GM21737 (cell line): ENCODE results near the gene MXRA7.
"Not testable (repeated sequence)": the region's sequence is repeated elsewhere in the genome, so short reads cannot be mapped to it uniquely, and the experiment has no call there.

ENCODE experiments used
- ATAC-seq: cut with Tn5 transposase; IDR thresholded peaks from one replicate; pipeline ENCODE4 v1.9.1; 2021; ENCODE audit warnings: mild to moderate bottlenecking, moderate library complexity; ENCODE audit not compliant: unreplicated experiment

Gene MXRA7

DNA sequence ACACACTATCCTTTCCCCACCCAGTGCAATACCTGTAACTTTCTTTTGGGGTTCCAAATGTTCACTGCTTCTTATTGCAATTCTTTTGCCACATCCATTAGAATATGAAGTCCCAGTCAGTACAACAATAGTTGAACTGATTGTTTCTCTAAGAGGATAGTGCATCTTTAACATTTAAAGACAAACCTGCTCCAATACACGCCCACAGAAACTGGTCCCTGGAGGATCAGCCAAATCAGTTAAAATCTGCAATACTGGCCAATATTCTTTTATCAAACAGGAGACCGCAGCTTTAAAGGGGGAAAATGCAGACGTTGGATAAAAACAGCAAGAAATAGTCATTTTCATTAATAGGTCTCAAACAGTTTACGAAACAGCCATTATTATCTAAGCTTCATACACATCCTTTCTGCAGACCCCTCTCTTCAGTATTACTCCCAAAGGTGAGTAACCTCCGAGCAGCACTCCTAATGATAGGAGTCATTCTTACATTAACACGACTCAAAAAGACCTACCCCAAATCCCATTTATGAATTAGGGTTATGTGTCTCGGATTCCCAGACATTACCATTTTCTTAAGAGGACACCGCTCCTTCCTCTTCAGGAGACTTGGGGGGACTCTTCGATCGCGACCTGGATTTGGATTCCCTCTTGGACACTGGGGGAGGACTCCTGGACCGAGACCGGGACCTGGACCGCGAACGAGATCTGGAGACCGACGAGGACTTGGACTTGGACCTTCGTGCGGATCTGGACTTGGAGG, 25.0 kb upstream of the MXRA7 start:
- no peak for ATAC-seq

DNA sequence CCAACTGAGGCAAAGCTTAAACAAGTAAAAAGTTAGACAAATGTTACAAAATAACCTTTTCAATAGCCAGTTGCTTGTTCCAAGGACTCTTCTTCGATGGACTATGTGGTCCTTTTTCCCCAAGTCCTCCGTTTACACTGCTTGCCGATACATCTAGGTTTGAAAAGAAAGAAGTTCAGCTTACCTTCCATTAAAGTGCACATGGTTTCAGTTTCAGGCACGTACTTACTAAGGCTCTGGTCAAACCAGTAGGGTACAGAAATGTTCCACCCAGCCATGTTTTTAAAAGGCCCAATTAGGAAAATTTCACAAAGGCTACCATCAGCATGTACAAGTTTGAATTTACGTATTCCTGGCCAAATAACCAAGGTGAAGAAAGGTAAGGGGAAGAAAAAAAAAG, 24.2 kb upstream of the MXRA7 start:
- ATAC-seq, result no peak

DNA sequence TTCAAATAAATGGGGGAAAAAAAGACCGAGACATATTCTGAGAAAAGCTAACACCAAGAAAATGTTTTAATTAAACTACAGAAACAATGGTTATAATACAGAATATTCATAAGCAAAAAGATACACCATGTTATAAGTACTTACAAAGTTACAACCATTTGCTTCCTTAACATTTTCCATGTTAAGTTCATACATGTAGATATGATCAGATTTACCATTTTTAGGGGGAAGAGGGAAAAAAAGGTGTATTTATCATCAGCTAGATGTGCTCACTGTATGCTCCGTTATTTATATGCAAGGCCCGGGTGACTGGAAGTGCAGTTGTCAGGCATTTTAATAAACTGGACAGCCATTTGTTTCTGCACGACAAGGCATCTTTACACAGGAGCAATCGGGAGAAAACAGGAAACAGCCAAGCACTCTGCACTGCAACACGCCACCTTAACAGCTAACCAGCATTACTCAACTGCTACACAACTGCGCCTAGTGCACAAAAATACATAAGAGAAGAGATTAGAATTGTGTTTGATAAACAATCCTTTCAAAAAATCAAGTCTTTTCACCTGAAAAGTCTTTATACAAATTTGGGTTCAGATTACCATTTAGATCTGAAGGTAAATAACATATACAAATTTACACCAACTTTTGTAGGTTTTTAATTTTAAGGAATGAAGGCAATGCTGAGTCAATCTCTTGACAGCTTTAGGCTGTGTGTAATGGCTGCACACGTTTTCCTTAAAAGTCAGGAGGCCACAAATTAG, 23.5 kb upstream of the MXRA7 start:
- ATAC-seq, result no peak

DNA sequence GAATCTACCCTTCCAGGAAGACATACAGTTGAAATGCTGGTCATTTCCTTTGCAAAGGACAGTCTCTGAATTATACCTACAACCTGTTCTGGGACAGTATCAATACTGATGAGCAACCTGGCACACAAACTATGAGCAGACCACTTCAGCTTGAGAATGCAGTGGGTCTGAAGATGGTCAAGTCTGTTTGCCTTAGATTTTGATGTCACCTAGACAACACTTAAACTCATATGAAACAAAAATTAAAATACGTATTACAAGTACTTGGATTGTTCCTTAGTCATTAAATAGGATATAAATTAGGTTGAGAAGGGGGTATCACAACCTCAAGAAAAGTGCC, 22.8 kb upstream of the MXRA7 start:
- no peak for ATAC-seq

DNA sequence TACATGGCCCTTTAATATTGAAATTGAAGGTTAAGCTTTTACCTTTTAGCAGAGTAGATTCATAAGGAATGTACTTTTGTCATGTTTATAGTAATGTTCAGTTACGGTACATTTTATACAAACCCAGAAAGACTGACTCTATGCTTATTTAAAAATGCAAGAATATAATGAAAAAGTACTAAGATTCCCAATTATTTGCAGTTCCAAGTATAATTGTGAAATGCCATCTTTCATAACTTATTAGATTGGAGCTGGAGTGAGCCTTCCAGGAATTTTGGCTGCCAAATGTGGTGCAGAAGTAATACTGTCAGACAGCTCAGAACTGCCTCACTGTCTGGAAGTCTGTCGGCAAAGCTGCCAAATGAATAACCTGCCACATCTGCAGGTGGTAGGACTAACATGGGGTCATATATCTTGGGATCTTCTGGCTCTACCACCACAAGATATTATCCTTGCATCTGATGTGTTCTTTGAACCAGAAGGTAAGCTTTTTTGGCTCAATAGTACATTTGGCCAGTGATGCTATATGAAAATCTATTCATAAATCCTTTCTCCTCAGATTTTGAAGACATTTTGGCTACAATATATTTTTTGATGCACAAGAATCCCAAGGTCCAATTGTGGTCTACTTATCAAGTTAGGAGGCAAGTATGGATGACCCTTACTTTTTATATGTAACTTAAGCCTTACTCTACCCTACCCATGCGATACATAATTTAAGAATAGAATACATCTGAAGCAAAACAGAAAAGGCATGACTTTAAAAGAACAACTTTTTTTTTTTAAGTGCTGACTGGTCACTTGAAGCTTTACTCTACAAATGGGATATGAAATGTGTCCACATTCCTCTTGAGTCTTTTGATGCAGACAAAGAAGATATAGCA, 22.2 kb upstream of the MXRA7 start:
- no peak for ATAC-seq

DNA sequence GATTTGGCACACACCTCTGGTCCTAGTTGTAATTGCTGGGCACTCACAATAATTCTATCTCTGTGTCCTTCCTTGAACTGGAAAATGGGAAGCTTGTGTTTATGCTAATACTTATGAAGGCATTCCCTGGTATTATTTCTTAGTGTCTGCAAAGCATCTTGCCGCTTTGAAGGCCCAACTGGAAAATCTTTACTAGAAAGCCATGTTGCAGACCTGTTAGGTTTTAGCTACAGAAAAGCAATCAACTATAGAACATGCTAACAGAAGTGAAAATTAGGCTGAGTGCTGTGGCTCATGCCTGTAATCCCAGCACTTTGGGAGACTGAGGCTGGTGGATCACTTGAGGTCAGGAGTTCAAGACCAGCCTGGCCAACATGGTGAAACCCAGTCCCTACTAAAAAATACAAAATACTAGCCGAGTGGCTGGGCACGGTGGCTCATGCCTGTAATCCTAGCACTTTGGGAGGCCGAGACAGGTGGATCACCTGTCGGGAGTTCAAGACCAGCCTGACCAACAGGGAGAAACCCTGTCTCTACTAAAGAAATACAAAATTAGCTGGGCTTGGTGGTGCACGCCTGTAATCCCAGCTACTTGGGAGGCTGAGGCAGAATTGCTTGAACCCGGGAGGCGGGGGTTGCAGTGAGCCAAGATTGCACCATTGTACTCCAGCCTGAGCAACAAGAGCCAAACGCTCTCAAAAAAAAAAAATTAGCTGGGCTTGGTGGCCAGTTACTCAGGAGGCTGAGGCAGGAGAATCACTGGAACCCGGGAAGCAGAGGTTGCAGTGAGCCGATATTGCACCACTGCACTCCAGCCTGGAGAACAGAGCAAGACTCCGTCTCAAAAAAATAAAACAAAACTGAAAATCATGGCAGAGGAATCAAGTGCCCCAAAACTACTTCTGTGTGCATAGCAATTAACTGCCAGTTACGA, 21.3 kb upstream of the MXRA7 start:
- ATAC-seq, result not testable (repeated sequence)

DNA sequence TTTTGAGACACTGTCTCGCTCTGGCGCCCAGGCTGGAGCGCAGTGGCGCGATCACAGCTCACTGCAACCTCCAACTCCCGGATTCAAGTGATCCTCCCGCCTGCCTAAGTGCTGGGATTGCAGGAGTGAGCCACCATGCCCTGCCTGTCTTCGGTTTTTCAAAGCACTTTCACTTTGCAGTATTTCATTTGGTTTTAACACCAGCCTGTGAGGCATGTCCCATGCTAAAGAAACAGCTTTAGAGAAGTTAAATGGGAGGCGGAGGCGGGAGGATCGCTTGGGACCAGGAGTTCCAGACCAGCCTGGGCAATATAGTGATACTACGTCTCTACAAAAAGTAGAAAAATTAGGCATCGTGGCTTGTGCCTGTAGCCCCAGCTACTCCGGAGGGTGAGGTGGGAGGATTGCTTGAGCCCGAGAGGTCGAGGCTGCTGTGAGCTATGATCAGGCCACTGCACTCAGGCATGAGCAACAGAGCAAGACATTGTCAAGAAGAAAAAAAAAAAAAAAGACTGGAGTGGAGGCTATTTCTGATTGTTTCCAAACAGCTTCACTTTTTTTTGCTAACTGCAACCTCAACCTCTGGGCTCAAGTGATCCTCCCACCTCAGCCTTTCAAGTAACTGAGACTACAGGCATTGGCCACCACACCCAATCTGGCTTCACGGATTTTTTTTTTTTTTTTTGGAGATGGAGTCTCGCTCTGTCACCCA, 17.1 kb upstream of the MXRA7 start:
- no peak for ATAC-seq

DNA sequence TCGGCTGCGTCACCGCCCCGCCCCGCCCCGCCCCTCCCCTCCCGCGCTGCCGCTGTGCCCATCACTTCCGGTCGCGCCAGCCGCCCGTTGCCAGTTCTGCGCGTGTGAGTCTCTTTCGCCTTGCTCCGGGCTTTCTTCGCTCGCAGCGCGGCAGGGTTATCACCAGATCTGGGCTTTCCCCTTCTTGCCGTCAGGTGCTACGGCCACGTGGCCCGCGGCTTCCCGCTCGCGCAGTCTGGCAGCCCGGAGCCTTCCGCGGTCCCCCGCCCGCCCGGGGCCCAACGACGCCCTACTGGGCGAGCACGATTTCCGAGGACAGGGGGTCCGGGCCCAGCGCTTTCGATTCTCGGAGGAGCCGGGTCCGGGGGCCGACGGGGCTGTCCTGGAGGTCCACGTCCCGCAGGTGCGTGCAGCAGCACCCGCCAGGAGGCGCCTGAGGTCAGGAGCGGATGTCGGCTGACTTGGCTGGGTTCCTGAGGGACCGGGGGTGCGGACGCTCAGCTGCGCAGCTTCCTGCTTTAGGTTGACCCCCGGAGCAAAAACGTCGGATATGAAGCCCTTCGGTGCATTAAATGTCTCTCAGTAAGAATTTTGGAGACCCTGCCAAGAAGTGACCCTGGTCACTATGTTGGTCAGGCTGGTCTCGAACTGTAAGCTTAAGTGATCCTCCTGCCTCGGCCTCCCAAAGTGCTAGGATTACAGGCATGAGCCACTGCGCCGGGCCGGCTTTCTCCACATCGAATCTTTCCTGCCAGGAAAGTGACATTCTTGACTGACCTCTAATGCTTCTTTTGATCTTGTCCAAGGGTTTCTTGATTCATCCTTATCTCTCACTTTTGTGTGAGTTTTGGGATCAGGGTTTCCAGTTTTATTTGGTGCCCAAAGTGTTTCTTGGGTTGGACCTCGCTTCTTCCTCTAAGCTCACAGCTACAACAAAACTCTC, 16.3 kb upstream of the MXRA7 start, which contains the start of gene METTL23:
METTL23 (plus strand) TSS at position 64 of the 943 bp plus-strand sequence. CDS start 2,872 bp downstream, outside the sequence.
- peak; percentile 42 for ATAC-seq

DNA sequence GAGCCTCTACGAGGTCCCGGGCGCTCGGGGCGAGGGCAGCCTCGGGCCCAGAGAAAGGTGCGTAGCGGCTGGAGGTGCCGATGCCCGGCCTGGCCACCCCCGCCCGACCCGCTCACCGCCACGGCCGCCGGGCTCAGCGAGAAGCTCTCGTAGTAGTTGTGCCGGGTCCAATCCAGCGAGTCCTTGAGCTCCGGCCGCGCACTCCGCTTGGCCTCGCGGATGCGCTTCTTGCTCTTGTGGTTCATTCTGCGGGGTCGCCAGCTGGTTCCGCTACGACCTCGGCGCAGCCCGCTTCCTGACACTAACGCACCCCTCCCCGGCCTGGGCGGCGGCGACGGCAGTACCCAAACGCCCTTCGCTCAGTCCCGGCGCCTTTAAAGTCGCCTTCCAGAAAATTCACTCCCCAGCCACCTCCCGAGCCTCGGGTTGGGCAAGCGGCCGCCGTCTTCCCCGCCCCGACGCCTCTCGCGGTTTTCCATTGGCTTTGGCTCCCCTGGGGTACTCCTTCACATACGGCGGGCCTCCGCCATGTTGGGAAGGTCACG, 15.5 kb upstream of the MXRA7 start, which contains the start of gene JMJD6:
JMJD6 (minus strand) TSS at position 376 of the 545 bp plus-strand sequence; CDS start at position 245, 131 bp downstream.
- peak; percentile 59 for ATAC-seq

DNA sequence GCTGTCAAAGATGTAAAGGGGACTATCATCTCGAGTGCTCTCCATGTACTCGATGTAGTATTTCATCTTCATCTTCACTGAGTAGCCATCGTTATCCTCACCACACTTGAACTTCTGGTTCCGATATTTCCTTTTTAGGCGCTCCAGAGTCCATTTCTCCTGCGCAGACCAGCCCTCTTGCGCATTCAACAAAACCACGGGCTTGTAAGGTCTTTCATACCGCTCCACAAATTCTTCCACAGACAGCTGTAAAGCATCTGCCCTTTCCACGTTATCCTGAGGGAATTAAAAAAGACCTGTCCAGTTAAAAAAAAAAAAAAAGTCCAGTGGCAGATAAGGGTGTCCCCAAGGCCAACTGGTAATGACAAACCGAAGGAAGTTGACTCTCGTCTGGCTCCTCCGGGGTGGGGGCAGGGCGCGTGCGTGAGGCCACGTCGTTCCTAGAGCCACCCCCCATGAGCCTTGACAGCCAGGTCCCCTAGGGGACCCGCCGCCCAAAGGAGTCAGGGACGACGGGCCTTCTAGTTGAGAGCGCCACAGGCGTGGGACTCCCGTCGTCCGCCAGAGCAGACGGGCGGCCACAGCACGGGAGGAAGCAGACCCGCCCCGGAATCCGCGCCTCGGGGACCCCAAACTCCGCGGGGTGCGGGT, 14.9 kb upstream of the MXRA7 start:
- peak; percentile 26 for ATAC-seq

DNA sequence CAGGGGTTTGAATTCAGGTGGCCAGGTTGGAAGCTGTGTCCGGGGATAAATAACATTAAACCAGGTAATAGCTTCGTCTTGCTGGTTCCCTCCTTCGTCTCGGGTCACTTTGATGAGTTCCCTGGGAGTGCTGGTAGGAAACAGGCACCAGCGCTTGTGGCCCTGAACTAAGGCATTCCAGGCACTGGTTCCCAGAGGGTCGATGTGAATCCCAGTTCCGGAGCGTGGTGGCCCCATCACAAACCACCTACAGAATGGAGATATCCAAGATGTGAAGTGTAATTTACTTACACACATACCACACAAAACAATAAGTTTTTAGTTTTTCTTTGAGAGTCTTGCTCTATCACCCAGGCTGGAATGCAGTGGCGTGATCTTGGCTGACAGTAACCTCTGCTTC, 13.0 kb upstream of the MXRA7 start:
- ATAC-seq, result no peak

DNA sequence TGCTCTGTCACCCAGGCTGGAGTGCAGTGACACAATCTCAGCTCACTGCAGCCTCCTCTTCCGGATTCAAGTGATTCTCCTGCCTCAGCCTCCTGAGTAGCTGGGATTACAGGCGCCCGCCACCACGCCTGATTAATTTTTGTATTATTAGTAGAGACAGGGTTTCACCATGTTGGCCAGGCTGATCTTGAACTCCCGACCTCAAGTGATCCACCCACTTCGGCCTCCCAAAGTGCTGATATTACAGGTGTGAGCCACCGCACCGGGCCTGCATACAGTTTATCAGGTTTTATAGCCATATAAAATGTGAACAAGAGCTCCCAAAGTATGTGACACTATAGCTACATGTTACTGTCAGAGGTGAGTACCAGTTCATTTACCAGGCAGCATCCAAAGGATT, 12.2 kb upstream of the MXRA7 start:
- not testable (repeated sequence) for ATAC-seq

DNA sequence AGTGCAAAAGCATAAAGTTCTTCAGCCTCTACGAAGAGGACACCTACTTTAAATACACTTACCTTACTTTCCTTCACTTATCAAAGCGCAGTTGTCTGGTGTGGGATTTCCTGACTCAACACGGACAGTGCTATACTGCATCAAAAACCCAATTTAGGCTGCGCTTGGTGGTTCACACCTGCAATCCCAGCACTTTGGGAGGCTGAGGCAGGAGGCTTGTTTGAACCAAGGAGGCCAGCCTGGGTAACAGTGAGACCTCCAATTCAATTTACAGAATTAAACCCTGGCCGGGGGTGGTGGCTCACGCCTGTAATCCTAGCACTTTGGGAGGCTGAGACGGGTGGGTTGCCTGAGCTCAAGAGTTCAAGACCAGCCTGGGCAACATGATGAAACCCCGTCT, 11.5 kb upstream of the MXRA7 start:
- ATAC-seq, result no peak

DNA sequence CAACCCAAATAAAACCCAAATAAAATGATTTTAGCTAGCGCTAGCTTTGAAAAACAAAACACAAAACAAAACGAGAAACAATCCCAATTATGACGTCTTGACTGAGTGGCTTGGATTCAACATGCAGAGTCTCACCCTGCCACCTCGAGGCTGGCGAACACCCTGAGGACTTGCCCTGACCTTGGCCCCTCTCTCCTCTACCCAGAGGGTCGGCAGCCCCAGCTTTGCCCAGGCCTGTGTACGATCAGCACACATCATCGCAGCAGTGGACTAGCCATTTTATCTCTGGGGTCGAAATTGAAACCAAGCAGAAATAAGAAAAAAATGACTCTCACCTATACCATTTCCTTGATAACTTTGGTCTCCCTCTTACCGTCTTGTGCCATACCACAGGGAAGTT, 10.7 kb upstream of the MXRA7 start:
- ATAC-seq, result no peak

DNA sequence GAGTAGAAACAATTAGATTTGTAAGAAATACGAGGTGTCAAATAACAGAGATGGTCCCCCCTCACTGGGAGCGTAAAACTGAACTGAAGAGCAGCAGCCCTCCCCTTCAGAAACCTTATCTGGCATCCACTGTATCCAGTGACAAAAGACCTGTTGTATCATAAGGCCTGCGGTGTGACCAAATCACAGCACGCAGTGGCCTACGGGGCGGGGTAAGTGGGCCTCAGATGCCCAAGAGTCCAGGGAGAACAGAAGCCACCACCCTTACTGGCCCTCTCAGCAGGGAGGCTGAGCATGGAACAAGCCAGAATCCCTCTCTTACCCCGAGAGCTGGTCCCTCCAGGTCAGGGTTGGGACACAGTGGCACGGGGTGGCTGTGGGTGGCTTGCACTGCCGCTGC, 10.2 kb upstream of the MXRA7 start:
- ATAC-seq, result no peak

DNA sequence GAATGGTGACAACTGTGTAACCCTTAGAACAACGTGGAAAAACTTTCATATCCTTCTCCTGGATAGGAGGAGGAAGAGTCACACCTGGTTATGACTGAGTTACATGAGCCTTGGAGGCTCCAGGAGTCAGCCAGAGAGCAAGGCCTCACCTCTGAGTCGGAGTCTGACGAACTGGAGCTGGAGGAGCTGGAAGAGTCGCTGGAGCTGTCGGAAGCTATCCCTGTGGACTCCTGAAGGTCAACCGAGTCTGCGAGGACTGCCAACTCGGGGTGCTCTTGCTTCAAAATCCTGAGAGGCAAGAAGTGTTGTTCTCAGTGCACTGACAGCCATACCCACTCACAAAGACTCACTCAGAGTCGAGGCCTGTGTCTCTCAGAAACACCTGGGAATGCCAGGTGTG, 9.4 kb upstream of the MXRA7 start:
- no peak for ATAC-seq

DNA sequence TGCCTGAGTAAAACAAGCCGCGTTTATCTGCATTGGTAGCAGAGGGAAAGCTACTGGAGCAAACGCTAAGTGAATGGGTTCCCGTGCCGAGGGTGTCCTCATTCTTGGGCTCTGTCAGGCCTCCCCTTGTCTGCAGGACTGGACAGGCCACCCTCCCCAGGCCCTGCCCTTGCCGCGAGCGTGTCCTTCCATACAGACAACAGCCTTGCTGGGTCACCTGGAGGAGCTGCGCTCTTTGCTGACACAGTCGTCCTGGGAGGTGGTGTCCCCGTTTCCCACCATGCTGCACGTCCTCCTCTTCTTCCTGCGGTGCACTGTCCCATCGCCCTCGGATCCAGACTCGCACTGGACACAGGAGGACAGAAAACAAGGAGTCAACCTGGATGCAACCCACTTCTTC, 7.8 kb upstream of the MXRA7 start:
- no peak for ATAC-seq

DNA sequence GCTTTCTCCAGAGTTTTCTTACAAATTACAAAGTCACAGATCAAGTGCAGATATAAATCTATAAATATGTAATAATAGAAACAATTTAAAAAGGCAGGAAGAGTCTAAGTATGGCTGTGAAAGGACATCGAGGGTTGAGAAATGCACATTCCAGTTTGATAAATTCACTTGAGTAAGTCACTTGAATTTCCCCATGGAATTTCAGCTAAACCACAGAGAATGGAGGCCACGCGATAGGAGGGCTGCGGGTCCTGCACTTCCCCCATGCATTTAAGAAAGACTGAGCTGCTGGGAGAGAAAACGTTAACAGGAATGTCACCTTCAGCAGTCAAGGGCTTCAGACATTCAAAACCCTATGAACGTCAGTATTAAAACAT, 6.1 kb upstream of the MXRA7 start:
- no peak for ATAC-seq
